SK-N-SH (cell line): Measurements from ENCODE around the gene IFNLR1. TPM values are rescaled to one million over a fixed set of nuclear protein-coding genes. Genes with fewer than 3 reads are reported as not detected.

Experiments
- CTCF ChIA-PET: fragments of 300-600, 350-600 bp; formaldehyde crosslinking; extraction: SDS; loops from one replicate; lab custom pipeline; 2021; lab: Yijun Ruan, JAX
- POLR2A ChIA-PET: fragments of 350-600 bp; sonication (Branson Sonifier 250); formaldehyde crosslinking; extraction: SDS; loops from one replicate; lab custom pipeline; 2020; ENCODE audit warnings: antibody characterized with exemption, inconsistent platforms; lab: Yijun Ruan, JAX
- DNase-seq: peaks from one replicate; pipeline ENCODE4 v3.0.0; 2012
- H2AFZ ChIP-seq: fragments of 200-600 bp; sonication (generic); 2 replicates; pipeline ENCODE4 v1.8.1; 2016; ENCODE audit warnings: antibody characterized with exemption, mild to moderate bottlenecking, low read depth
- H3F3A ChIP-seq: fragments of 200-600 bp; sonication (generic); replicated peaks from 2 replicates; pipeline ENCODE3; 2016; ENCODE audit warnings: antibody characterized with exemption, mild to moderate bottlenecking; ENCODE audit not compliant: insufficient read depth
- H3K27ac ChIP-seq, 2 experiments: fragments of 200-500 bp in 1 of 2; fragments of 200-600 bp in 1 of 2; sonication (Bioruptor generic) in 1 of 2; sonication (generic), shearing (Covaris generic) in 1 of 2; 2 replicates each; pipeline versions ENCODE4 v1.5.1 to v1.6.1; 2014 to 2016; ENCODE audit warnings: low read depth in 2 of 2, inconsistent platforms in 1 of 2, low read length in 1 of 2, mild to moderate bottlenecking in 1 of 2, mixed read lengths in 1 of 2
- H3K27me3 ChIP-seq: fragments of 200-600 bp; sonication (generic), shearing (Covaris generic); 2 replicates; pipeline ENCODE4 v1.6.1; 2016; ENCODE audit warnings: mixed run types; ENCODE audit not compliant: insufficient read depth
- H3K36me3 ChIP-seq, 2 experiments: fragments of 200-500 bp in 1 of 2; fragments of 200-600 bp in 1 of 2; sonication (Bioruptor generic) in 1 of 2; sonication (generic) in 1 of 2; replicated peaks in 1 of 2; 2 replicates each; pipeline versions ENCODE3 to v1.5.1; 2014 to 2016; ENCODE audit warnings: low read length in 1 of 2, mild to moderate bottlenecking in 1 of 2; ENCODE audit not compliant: insufficient read depth in 2 of 2, control insufficient read depth in 1 of 2
- H3K4me1 ChIP-seq, 2 experiments: fragments of 200-500 bp in 1 of 2; fragments of 200-600 bp in 1 of 2; sonication (Bioruptor generic) in 1 of 2; sonication (generic), shearing (Covaris generic) in 1 of 2; 2 replicates each; pipeline versions ENCODE4 v1.5.1 to v1.6.1; 2014 to 2016; ENCODE audit warnings: low read depth in 1 of 2, low read length in 1 of 2, mixed run types in 1 of 2; ENCODE audit not compliant: insufficient read depth in 2 of 2, control insufficient read depth in 1 of 2
- H3K4me2 ChIP-seq: fragments of 200-600 bp; sonication (generic), shearing (Covaris generic); 2 replicates; pipeline ENCODE4 v1.6.1; 2017; ENCODE audit warnings: mixed run types
- H3K4me3 ChIP-seq, 2 experiments: fragments of 200-500 bp in 1 of 2; fragments of 200-600 bp in 1 of 2; sonication (Bioruptor generic) in 1 of 2; sonication (generic), shearing (Covaris generic) in 1 of 2; 2 replicates each; pipeline versions ENCODE4 v1.5.1 to v1.8.1; 2014 to 2016; ENCODE audit warnings: low read depth in 2 of 2, inconsistent platforms in 1 of 2, low read length in 1 of 2, mild to moderate bottlenecking in 1 of 2, mixed read lengths in 1 of 2, moderate library complexity in 1 of 2
- H3K79me2 ChIP-seq: fragments of 200-600 bp; sonication (generic); 2 replicates; pipeline ENCODE4 v1.8.1; 2017; ENCODE audit warnings: mild to moderate bottlenecking; ENCODE audit not compliant: insufficient read depth
- H3K9ac ChIP-seq: fragments of 200-600 bp; sonication (generic); 2 replicates; pipeline ENCODE4 v1.6.1; 2017; ENCODE audit warnings: mixed run types
- H3K9me2 ChIP-seq: fragments of 200-600 bp; sonication (generic); 2 replicates; pipeline ENCODE4 v1.6.1; 2017; ENCODE audit warnings: mixed run types
- H3K9me3 ChIP-seq: fragments of 200-600 bp; sonication (generic); 2 replicates; pipeline ENCODE4 v1.6.1; 2017; ENCODE audit warnings: mixed run types, mild to moderate bottlenecking, moderate library complexity
- H4K20me1 ChIP-seq: fragments of 200-600 bp; sonication (generic); 2 replicates; pipeline ENCODE4 v1.6.1; 2017; ENCODE audit warnings: mild to moderate bottlenecking, mixed run types; ENCODE audit not compliant: insufficient read depth
- ELF1 ChIP-seq: IDR thresholded peaks from 2 replicates; pipeline ENCODE4 v1.4.0; 2012
- EP300 ChIP-seq, 2 experiments: IDR thresholded peaks; 2 replicates each; pipeline versions ENCODE4 v1.4.0 to v1.6.1; 2012; ENCODE audit warnings: borderline replicate concordance in 1 of 2, low read depth in 1 of 2, low read length in 1 of 2
- FOXJ3 ChIP-seq: sonication (generic); formaldehyde crosslinking; IDR thresholded peaks from 2 replicates; pipeline ENCODE4 v1.5.1; 2020; ENCODE audit warnings: mild to moderate bottlenecking, missing genetic modification reagents
- FOXM1 ChIP-seq: IDR thresholded peaks from 2 replicates; pipeline ENCODE4 v1.4.0; 2012; ENCODE audit warnings: low read depth, mild to moderate bottlenecking
- GABPA ChIP-seq: IDR thresholded peaks from 2 replicates; pipeline ENCODE4 v1.4.0; 2012; ENCODE audit warnings: low read depth, mild to moderate bottlenecking
- JUND ChIP-seq: IDR thresholded peaks from 2 replicates; pipeline ENCODE4 v1.4.0; 2012
- MEF2A ChIP-seq: IDR thresholded peaks from 2 replicates; pipeline ENCODE4 v1.4.0; 2012; ENCODE audit warnings: low read depth, borderline replicate concordance
- MXI1 ChIP-seq: IDR thresholded peaks from 2 replicates; pipeline ENCODE4 v1.6.1; 2012; ENCODE audit warnings: mild to moderate bottlenecking, low read depth, low read length, improper control_type of control experiment
- NFIC ChIP-seq: IDR thresholded peaks from 2 replicates; pipeline ENCODE4 v1.4.0; 2012; ENCODE audit warnings: borderline replicate concordance
- NRF1 ChIP-seq: IDR thresholded peaks from 2 replicates; pipeline ENCODE4 v1.6.1; 2012; ENCODE audit warnings: low read depth, mild to moderate bottlenecking, low read length
- POLR2AphosphoS5 ChIP-seq: IDR thresholded peaks from 2 replicates; pipeline ENCODE4 v1.6.1; 2012; ENCODE audit warnings: low read depth, low read length
- RAD21 ChIP-seq: IDR thresholded peaks from 2 replicates; pipeline ENCODE4 v1.6.1; 2012; ENCODE audit warnings: mild to moderate bottlenecking, low read length
- RXRA ChIP-seq: IDR thresholded peaks from 2 replicates; pipeline ENCODE4 v1.4.0; 2012; ENCODE audit warnings: low read depth, mild to moderate bottlenecking, borderline replicate concordance
- TCF12 ChIP-seq: IDR thresholded peaks from 2 replicates; pipeline ENCODE4 v1.4.0; 2012
- TEAD4 ChIP-seq: IDR thresholded peaks from 2 replicates; pipeline ENCODE4 v1.4.0; 2012; ENCODE audit warnings: mild to moderate bottlenecking, borderline replicate concordance; ENCODE audit not compliant: insufficient read depth
- YY1 ChIP-seq: IDR thresholded peaks from 2 replicates; pipeline ENCODE4 v1.4.0; 2012; ENCODE audit warnings: low read depth, mild to moderate bottlenecking
- WGBS: methylation state at CpG from one replicate; pipeline ENCODE4 v1.1.6; 2017; ENCODE audit warnings: low lambda C conversion rate; 5-methylcytosine and 5-hydroxymethylcytosine counted together
- polyA plus RNA-seq, 3 experiments: library from polyadenylated mRNA; depleted of rRNA; stranded (reverse); fragments of >200 nt; gene quantifications; 2 replicates each; pipeline ENCODE4 v1.2.3, GENCODE V29; 2012
- TF ChIP-seq, protein P1 (sequence below): IDR thresholded peaks from 2 replicates; pipeline ENCODE4 v1.4.0; 2012; ENCODE audit warnings: low read depth
- TF ChIP-seq, protein P2 (sequence below): fragments of 150-350 bp; IDR thresholded peaks from 2 replicates; pipeline ENCODE4 v1.6.1; 2017; ENCODE audit warnings: antibody characterized with exemption, low read length, low read depth, borderline replicate concordance
- TF ChIP-seq, protein P3 (sequence below): IDR thresholded peaks from 2 replicates; pipeline ENCODE4; 2012
- TF ChIP-seq, protein P4 (sequence below): IDR thresholded peaks from 2 replicates; pipeline ENCODE4 v1.6.1; 2012; ENCODE audit warnings: mild to moderate bottlenecking, low read depth, low read length, moderate library complexity

The IFNLR1 gene
- polyA plus RNA-seq (2012; rRNA removed), result 0.29 and 0.30 TPM in 2 replicates
- 0.14 and 0.20 TPM in 2 replicates for polyA plus RNA-seq (2012; cell fraction: cytosol; rRNA removed)
- polyA plus RNA-seq (2012; cell fraction: nucleus; rRNA removed), result 0.13 and 0.16 TPM in 2 replicates

DNA sequence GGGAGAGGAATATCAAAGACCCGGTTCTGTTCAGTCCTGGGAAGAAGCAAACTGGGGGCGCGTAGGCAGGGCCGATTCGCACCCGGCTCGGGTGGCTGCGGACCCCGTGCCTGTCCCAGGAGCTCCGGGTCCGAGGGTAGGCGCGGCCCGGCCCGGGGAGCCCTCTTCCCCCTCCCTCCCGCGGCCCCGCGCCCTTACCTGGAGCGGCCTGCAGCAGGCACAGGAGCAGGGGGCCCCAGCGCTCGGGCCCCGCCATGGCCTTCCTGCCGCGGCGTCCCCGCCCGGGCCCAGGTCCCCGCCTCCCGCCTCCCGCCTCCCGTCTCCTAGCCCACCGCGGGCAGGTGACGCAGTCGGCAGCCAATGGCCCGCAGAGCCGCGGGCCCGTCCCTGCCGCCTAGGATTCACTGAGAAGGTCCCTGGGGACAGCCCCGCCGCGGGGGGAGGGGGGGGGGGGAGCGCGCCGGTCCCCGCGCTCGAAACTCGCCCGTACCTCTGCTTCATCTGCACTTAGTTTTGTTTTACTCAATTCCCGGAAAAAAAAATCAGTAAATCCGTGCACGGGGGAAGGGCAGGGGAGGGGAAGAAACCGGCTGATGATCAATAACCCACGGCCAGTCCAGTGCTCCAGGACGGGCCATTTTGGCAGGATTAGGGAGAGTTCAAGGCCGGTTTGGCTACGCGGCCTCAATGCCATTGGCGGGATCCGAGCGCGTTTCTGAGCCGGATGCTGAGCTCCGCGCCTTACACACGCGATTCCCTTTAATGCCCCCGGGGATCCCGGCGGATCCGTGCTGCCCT, at the start of gene IFNLR1:
IFNLR1 (minus strand) TSS at position 297 of the 798 bp plus-strand sequence; CDS start at position 256, 41 bp downstream.
- TF ChIP-seq NFIC (no peak), YY1 (no peak), MXI1 (no peak), NRF1 (no peak), MEF2A (no peak), ELF1 (no peak)
- TF ChIP-seq, protein P1, sequence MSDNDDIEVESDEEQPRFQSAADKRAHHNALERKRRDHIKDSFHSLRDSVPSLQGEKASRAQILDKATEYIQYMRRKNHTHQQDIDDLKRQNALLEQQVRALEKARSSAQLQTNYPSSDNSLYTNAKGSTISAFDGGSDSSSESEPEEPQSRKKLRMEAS, result no peak
- no peaks in the 10 kb centered on the region for H4K20me1 ChIP-seq
- no peaks in the 10 kb centered on the region for H3K36me3 ChIP-seq
- peaks cover 4% of the 10 kb centered on the region; the same call in 1 of the 2 replicates for H3K27me3 ChIP-seq
- ChIA-PET CTCF (interaction anchor here (0.9 to 8.3 kb wide), 10 partner anchors 9 to 206 kb away, joined by 3 to 80 read pairs (median 8); no protein-coding TSS in a partner anchor), POLR2A (interaction anchor here (0.5 kb wide), 1 partner anchor 204 kb away, joined by 3 read pairs; no protein-coding TSS in a partner anchor)
- 17% methylated on average over 29 of the region's 74 CpGs for WGBS
- peaks cover 0 to 5% of the 10 kb centered on the region in 2 experiments; a peak in 1 of 4 replicates for H3K4me1 ChIP-seq
- no peaks in the 10 kb centered on the region for H3F3A ChIP-seq
- no peak within 1 kb of the TSS for H3K27ac ChIP-seq
- peak within 1 kb of the TSS; percentile 65; the same call in 1 of the 2 replicates for H2AFZ ChIP-seq
- no peak within 1 kb of the TSS for H3K9ac ChIP-seq
- H3K79me2 ChIP-seq, result no peaks in the 10 kb centered on the region
- no peaks in the 10 kb centered on the region for H3K9me3 ChIP-seq
- H3K4me3 ChIP-seq, result peak within 1 kb of the TSS; percentile 49 to 58
- peak within 1 kb of the TSS; percentile 68 for H3K4me2 ChIP-seq
- H3K9me2 ChIP-seq, result no peaks in the 10 kb centered on the region
- peak; percentile 89 for DNase-seq

DNA sequence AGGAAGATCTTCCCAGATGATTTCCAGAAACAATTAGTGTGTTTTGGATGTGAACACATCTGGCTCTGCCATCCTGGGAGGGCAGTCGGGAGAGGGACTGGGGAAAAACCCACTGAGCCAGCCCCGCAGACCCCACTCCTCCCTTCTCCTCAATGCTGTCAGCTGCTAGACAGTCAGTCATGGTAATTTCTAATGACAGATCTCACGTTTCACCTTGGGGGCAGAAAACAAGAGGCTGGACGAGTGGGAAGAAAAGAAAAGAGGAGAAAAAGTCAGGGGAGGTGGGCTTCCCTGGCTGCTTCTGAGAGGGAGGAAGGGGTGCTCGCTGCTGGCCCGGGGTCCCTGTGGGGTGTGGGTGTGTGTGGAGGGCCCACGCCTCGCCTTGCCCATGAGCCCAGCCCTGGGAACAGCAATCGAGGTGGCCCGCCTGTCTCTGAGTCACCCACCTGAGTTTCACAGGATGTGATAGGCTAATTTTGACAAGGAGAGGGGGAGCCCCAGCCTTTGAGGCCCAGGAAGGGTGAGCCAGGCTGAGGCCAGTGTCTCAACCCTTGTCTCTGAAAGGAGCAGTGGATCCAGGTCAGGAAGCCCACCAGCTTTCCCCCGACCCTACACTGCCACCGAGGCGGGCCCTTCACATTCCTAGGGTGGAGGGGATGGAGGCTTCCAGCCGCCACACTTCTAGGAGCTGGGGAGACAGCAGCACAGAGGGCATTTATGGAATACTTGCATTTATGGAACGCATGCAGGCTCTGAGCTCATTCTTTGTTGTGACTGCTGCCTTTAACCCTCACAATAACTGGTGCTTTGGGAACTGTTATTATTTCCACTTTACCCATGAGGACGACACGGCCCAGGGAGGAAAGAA, 49.1 kb upstream of the IFNLR1 start:
- Histone ChIP-seq H3K4me1 (no peaks in the 10 kb centered on the region), H2AFZ (no peak overlapping the region), H3K36me3 (no peaks in the 10 kb centered on the region), H3K9ac (no peak overlapping the region), H3K27me3 (no peaks in the 10 kb centered on the region; the same call in 1 of the 2 replicates), H3K4me2 (no peak overlapping the region), H3K79me2 (no peaks in the 10 kb centered on the region), H3K9me3 (no peaks in the 10 kb centered on the region), H3F3A (no peaks in the 10 kb centered on the region), H3K27ac (no peak overlapping the region), H3K4me3 (no peak overlapping the region), H4K20me1 (no peaks in the 10 kb centered on the region), H3K9me2 (no peaks in the 10 kb centered on the region)
- ChIA-PET CTCF (interaction anchor here (0.9 to 1.4 kb wide), 2 partner anchors 15 to 35 kb away, joined by 3 to 4 read pairs; no protein-coding TSS in a partner anchor), POLR2A (no interaction called here)
- WGBS, result 64% methylated on average over 13 of the region's 17 CpGs
- DNase-seq, result no peak
- TF ChIP-seq TCF12 (no peak), EP300 (IDR thresholded peaks at IDR 0.05; ENCODE audit: borderline replicate concordance in 1 of 2, low read depth in 1 of 2, low read length in 1 of 2) (no peak), ELF1 (no peak), TEAD4 (no peak), JUND (no peak), FOXM1 (no peak), POLR2AphosphoS5 (no peak), NRF1 (no peak), GABPA (no peak), RXRA (no peak), FOXJ3 (CRISPR knock-in tag) (no peak), NFIC (no peak), RAD21 (no peak), MEF2A (no peak)
- TF ChIP-seq, protein P2, sequence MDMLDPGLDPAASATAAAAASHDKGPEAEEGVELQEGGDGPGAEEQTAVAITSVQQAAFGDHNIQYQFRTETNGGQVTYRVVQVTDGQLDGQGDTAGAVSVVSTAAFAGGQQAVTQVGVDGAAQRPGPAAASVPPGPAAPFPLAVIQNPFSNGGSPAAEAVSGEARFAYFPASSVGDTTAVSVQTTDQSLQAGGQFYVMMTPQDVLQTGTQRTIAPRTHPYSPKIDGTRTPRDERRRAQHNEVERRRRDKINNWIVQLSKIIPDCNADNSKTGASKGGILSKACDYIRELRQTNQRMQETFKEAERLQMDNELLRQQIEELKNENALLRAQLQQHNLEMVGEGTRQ, result no peak
- TF ChIP-seq, protein P3, sequence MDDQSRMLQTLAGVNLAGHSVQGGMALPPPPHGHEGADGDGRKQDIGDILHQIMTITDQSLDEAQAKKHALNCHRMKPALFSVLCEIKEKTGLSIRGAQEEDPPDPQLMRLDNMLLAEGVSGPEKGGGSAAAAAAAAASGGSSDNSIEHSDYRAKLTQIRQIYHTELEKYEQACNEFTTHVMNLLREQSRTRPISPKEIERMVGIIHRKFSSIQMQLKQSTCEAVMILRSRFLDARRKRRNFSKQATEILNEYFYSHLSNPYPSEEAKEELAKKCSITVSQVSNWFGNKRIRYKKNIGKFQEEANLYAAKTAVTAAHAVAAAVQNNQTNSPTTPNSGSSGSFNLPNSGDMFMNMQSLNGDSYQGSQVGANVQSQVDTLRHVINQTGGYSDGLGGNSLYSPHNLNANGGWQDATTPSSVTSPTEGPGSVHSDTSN, result no peak
- TF ChIP-seq, protein P4, sequence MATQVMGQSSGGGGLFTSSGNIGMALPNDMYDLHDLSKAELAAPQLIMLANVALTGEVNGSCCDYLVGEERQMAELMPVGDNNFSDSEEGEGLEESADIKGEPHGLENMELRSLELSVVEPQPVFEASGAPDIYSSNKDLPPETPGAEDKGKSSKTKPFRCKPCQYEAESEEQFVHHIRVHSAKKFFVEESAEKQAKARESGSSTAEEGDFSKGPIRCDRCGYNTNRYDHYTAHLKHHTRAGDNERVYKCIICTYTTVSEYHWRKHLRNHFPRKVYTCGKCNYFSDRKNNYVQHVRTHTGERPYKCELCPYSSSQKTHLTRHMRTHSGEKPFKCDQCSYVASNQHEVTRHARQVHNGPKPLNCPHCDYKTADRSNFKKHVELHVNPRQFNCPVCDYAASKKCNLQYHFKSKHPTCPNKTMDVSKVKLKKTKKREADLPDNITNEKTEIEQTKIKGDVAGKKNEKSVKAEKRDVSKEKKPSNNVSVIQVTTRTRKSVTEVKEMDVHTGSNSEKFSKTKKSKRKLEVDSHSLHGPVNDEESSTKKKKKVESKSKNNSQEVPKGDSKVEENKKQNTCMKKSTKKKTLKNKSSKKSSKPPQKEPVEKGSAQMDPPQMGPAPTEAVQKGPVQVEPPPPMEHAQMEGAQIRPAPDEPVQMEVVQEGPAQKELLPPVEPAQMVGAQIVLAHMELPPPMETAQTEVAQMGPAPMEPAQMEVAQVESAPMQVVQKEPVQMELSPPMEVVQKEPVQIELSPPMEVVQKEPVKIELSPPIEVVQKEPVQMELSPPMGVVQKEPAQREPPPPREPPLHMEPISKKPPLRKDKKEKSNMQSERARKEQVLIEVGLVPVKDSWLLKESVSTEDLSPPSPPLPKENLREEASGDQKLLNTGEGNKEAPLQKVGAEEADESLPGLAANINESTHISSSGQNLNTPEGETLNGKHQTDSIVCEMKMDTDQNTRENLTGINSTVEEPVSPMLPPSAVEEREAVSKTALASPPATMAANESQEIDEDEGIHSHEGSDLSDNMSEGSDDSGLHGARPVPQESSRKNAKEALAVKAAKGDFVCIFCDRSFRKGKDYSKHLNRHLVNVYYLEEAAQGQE, result no peak
